NT2/D1 (cell line): Measurements from ENCODE around the gene ACKR3.

Experiments used
- DNase-seq: peaks from one replicate; pipeline ENCODE4 v3.0.0-alpha.2; 2011; ENCODE audit warnings: low read depth, low spot score
- H3K27me3 ChIP-seq: 2 replicates; pipeline ENCODE4 v1.6.0; 2011; ENCODE audit warnings: mild to moderate bottlenecking; ENCODE audit not compliant: insufficient read length, insufficient read depth
- H3K36me3 ChIP-seq: 2 replicates; pipeline ENCODE4 v1.6.1; 2011; ENCODE audit warnings: mild to moderate bottlenecking, low read length, mixed read lengths; ENCODE audit not compliant: insufficient read depth, insufficient read length
- H3K4me1 ChIP-seq: 2 replicates; pipeline ENCODE4 v1.5.1; 2011; ENCODE audit not compliant: insufficient read depth, insufficient read length
- H3K4me3 ChIP-seq: 2 replicates; pipeline ENCODE4 v1.5.1; 2011; ENCODE audit warnings: low read depth; ENCODE audit not compliant: insufficient read length
- H3K9ac ChIP-seq: 2 replicates; pipeline ENCODE4 v1.6.0; 2011; ENCODE audit warnings: low read depth; ENCODE audit not compliant: insufficient read length
- H3K9me3 ChIP-seq: 2 replicates; pipeline ENCODE4 v1.5.1; 2011; ENCODE audit warnings: mild to moderate bottlenecking, low read length; ENCODE audit not compliant: insufficient read depth
- SUZ12 ChIP-seq: IDR thresholded peaks from 2 replicates; pipeline ENCODE4 v1.6.1; 2011; ENCODE audit not compliant: insufficient read length, insufficient read depth; ENCODE audit errors: extremely low read depth
- YY1 ChIP-seq: IDR thresholded peaks from 2 replicates; pipeline ENCODE4 v1.6.1; 2011; ENCODE audit not compliant: insufficient read length, insufficient read depth
- ZNF274 ChIP-seq: IDR thresholded peaks from 2 replicates; pipeline ENCODE4 v1.6.1; 2011; ENCODE audit warnings: mild to moderate bottlenecking, low read depth, low read length

ACKR3 gene

DNA sequence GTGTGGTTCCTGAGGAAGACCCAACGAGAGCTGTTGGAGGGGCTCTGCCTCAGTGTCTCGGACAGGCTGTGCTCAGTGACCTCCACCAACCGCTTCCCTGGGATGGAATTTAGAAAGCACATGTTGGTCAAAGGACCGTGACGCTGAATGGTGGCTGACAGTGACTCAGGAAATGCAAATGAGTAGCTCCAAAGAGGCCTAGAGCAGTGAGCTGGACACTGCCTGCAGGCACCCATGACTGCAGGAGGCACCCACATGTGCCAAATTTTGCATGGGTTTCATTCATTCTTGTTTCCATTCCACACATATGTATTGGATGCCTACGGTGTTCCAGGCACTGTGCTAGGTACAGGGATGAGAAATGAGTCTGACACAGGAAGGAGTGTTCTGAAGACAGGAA, 46.4 kb downstream of the ACKR3 start:
- TF ChIP-seq YY1, result no peak
- no peak for TF ChIP-seq ZNF274
- no peak for TF ChIP-seq SUZ12
- no peaks in the 10 kb centered on the region for H3K4me1 ChIP-seq
- no peaks in the 10 kb centered on the region for H3K9me3 ChIP-seq
- no peaks in the 10 kb centered on the region for H3K27me3 ChIP-seq
- no peak for DNase-seq
- no peak overlapping the region for H3K4me3 ChIP-seq
- H3K9ac ChIP-seq, result no peak overlapping the region
- H3K36me3 ChIP-seq, result no peaks in the 10 kb centered on the region

DNA sequence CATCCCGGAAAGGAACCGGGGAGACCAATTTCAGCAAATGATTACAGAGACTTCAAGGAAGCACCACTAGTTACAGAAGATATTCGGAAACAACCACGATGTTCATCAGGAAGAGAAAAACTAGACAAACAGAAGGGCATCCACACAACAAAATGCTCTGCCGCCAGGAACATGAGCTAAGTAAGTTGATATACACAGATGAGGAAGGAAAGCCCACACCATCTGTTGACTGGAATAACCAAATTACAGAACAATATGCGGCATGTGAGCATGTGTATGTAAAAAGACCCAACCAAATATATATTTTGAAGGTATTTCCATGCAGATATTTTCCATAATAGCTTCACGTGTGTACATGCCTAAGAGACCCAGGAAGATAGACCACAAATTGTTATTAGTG, 47.0 kb downstream of the ACKR3 start:
- Histone ChIP-seq H3K9ac (no peak overlapping the region), H3K9me3 (no peaks in the 10 kb centered on the region), H3K36me3 (no peaks in the 10 kb centered on the region), H3K27me3 (no peaks in the 10 kb centered on the region), H3K4me3 (no peak overlapping the region), H3K4me1 (no peaks in the 10 kb centered on the region)
- DNase-seq, result no peak
- TF ChIP-seq ZNF274 (no peak), YY1 (no peak), SUZ12 (no peak)

GRCh38 chr2:236617221-236617737, 47.7 kb downstream of the ACKR3 start:
- Histone ChIP-seq H3K9me3 (no peaks in the 10 kb centered on the region), H3K9ac (no peak overlapping the region), H3K36me3 (no peaks in the 10 kb centered on the region), H3K4me1 (no peaks in the 10 kb centered on the region), H3K27me3 (no peaks in the 10 kb centered on the region), H3K4me3 (no peak overlapping the region)
- DNase-seq, result no peak
- TF ChIP-seq YY1 (no peak), SUZ12 (no peak), ZNF274 (no peak)

DNA sequence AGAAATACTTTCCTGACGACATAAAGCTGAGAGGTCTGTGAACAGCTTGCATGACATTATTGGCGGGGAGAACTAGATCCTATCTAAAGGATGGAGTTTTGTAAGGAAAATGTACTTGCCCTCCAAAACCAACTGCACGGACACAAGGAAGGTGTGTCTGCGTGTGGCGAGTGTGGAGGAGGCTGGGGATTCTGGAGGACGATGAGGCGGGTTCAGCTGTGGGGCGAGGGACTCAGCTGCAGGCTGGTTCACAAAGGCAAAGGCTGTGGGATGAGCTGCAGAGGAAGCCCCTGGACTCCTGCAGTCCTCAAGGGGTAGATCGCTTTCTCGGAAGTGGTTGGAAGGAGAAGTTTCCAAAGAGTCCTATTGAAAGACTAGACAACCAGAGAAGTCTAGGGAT, 48.2 kb downstream of the ACKR3 start:
- Histone ChIP-seq H3K36me3 (no peaks in the 10 kb centered on the region), H3K4me1 (no peaks in the 10 kb centered on the region)

DNA sequence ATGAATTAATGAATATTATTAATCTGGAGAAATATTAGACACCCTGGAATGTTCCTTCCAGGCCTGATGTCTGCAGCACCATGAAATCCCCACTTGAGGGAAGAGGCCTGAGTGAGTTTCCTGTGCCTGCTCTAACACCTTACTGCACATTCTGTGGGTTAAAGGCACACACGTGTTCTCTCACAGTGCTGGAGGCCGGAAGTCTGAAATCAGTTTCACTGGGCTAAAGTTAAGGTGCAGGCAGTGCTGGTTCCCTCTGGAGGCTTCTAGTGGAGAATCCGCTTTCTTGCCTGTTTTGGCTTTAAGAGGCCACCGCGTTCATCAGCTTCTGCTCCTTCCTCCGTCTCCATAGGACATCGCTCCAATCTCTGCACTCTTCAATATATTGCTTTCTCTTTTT, 48.7 kb downstream of the ACKR3 start:
- DNase-seq, result no peak
- H3K4me1 ChIP-seq, result no peaks in the 10 kb centered on the region
- H3K4me3 ChIP-seq, result no peak overlapping the region
- no peaks in the 10 kb centered on the region for H3K9me3 ChIP-seq
- no peak for TF ChIP-seq YY1
- no peak for TF ChIP-seq SUZ12
- TF ChIP-seq ZNF274, result no peak
- no peaks in the 10 kb centered on the region for H3K36me3 ChIP-seq
- no peaks in the 10 kb centered on the region for H3K27me3 ChIP-seq
- no peak overlapping the region for H3K9ac ChIP-seq

More for the DNA sequence above, 48.2 kb downstream of the ACKR3 start:
- no peaks in the 10 kb centered on the region for H3K27me3 ChIP-seq
- H3K4me3 ChIP-seq, result no peak overlapping the region
- H3K9ac ChIP-seq, result no peak overlapping the region
- TF ChIP-seq SUZ12 (no peak), ZNF274 (no peak), YY1 (no peak)
- no peak for DNase-seq
- no peaks in the 10 kb centered on the region for H3K9me3 ChIP-seq

DNA sequence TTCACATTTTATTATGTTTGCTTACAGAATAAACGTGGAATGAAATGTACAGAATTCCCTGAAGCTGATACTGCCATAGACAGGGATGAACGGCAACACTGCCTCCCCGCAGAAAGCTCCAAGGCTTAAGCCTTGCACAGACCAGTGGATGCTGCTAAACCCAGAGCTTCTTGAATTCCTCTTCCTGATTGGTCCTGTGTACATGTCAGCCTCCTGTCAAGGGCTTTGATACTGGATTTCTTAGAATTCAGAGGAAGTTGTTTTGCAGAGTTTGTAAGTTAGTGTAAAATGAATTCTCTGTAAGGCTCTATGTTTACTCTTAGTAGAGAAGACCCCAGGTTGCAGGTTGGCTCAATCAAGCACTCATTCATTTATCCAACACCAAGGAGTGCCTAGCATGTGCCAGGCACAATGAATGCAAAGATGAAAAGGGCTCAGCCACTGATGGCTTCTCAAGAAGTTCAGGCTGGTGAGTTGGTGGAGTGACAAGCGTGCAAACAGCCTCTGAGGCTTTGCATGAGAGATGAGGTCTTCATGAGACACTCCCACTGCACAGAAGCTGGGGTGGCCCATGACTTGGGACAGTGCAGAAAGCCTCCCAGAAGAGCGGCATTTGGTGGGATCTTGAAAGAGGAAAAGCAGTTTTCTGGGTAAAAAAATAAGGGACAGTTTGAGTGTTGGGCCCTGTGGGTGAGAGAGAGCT, 50.4 kb downstream of the ACKR3 start:
- Histone ChIP-seq H3K9ac (no peak overlapping the region), H3K27me3 (no peaks in the 10 kb centered on the region), H3K36me3 (no peaks in the 10 kb centered on the region), H3K4me3 (no peak overlapping the region), H3K4me1 (no peaks in the 10 kb centered on the region), H3K9me3 (no peaks in the 10 kb centered on the region)
- DNase-seq, result no peak
- TF ChIP-seq SUZ12 (no peak), YY1 (no peak), ZNF274 (no peak)

- Histone ChIP-seq H3K27me3 (no peaks in the 10 kb centered on the region), H3K9ac (no peak overlapping the region), H3K4me1 (no peaks in the 10 kb centered on the region), H3K4me3 (no peak overlapping the region), H3K36me3 (no peaks in the 10 kb centered on the region), H3K9me3 (no peaks in the 10 kb centered on the region)
- DNase-seq, result no peak
- TF ChIP-seq YY1, result no peak
- no peak for TF ChIP-seq ZNF274
- TF ChIP-seq SUZ12, result no peak
Measured at GRCh38 chr2:236621786-236622185, 52.2 kb downstream of the ACKR3 start.

DNA sequence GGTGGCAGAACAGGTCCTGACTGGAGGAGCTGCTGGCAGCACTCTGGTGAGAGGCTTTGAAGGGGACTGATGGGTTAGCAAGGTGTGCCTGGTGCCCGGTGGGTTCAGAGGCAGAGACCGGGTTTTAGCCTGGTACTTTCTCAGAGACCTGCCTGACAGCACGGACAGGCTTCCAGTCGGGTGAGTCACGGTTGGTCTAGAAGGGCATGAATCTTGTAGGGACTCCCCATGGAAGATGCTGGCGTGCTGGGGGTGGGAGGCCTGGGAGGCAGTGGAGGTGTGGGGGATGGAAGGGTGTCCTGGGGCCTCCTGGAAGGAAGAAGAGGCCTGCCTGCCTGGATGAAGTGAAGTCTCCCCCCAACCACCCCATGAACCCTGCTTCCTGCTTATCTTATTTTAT, 52.6 kb downstream of the ACKR3 start:
- no peak overlapping the region for H3K4me3 ChIP-seq
- no peaks in the 10 kb centered on the region for H3K4me1 ChIP-seq
- no peak for DNase-seq
- H3K36me3 ChIP-seq, result no peaks in the 10 kb centered on the region
- no peaks in the 10 kb centered on the region for H3K9me3 ChIP-seq
- no peaks in the 10 kb centered on the region for H3K27me3 ChIP-seq
- TF ChIP-seq ZNF274 (no peak), YY1 (no peak), SUZ12 (no peak)
- H3K9ac ChIP-seq, result no peak overlapping the region
